ENCODE measurements around the gene LY6G6C.

DNA sequence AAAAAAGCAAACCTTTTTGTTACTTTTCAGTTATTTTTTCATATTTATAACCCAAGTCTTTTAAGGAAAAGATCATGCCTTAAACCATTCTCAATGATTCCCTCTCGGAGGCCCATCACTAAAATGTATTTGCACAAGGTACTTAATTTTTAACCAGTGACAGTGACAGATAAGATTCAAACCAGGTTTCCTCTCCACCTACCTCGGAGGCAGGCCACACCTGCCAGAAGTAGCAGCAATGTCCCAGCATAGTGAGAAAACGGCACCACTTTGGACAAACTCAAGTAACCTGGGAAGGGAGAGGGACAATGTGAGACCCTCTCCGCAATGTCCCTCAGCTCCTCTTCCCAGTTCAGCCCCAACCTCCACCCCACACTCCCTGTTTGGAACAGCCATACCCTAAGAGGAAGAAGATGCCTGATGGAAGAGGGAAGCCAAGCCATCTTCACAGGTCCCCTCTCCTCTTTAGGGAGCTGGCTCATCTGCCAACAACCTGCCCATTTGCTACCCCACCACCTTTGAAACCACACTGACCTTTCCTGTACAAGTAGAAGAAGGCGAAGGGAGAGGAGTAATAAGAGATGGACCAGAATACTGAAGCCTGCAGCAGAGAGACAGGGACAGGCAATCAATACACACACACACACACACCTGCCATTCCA lies 20.7 kb downstream of the LY6G6C start:
- TF ChIP-seq, protein P1, sequence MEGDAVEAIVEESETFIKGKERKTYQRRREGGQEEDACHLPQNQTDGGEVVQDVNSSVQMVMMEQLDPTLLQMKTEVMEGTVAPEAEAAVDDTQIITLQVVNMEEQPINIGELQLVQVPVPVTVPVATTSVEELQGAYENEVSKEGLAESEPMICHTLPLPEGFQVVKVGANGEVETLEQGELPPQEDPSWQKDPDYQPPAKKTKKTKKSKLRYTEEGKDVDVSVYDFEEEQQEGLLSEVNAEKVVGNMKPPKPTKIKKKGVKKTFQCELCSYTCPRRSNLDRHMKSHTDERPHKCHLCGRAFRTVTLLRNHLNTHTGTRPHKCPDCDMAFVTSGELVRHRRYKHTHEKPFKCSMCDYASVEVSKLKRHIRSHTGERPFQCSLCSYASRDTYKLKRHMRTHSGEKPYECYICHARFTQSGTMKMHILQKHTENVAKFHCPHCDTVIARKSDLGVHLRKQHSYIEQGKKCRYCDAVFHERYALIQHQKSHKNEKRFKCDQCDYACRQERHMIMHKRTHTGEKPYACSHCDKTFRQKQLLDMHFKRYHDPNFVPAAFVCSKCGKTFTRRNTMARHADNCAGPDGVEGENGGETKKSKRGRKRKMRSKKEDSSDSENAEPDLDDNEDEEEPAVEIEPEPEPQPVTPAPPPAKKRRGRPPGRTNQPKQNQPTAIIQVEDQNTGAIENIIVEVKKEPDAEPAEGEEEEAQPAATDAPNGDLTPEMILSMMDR (conservative IDR thresholded peaks at IDR 0.05; ENCODE audit: low read depth, low read length), result no peak
- no peak for TF ChIP-seq RCOR1 (IDR thresholded peaks at IDR 0.05; ENCODE audit: insufficient replicate concordance, low read length)
